HEK293 (cell line): Measurements from ENCODE around the gene TIGAR.

Experiments used
- CTCF ChIP-seq: fragments of 450-650 bp; formaldehyde crosslinking; IDR thresholded peaks from 2 replicates; pipeline ENCODE4 v1.5.1; 2016; ENCODE audit warnings: missing biosample characterization, missing genetic modification characterization
- ZNF121 ChIP-seq: fragments of 450-650 bp; formaldehyde crosslinking; IDR thresholded peaks from 2 replicates; pipeline ENCODE4 v1.5.1; 2016; ENCODE audit warnings: missing biosample characterization, missing genetic modification characterization
- ZNF585B ChIP-seq: fragments of 450-650 bp; formaldehyde crosslinking; IDR thresholded peaks from 2 replicates; pipeline ENCODE4 v1.5.1; 2016; ENCODE audit warnings: missing biosample characterization, missing genetic modification characterization
- ZNF639 ChIP-seq: fragments of 450-650 bp; formaldehyde crosslinking; IDR thresholded peaks from 2 replicates; pipeline ENCODE4 v1.5.1; 2016; ENCODE audit warnings: missing biosample characterization, missing genetic modification characterization
- ZNF776 ChIP-seq: fragments of 450-650 bp; formaldehyde crosslinking; IDR thresholded peaks from 2 replicates; pipeline ENCODE4 v1.5.0; 2017; ENCODE audit warnings: missing biosample characterization, missing genetic modification characterization, borderline replicate concordance

GRCh38 chr12:4330203-4330602, 9.2 kb downstream of the TIGAR start:
- TF ChIP-seq ZNF121 (tag by site-specific recombination) = no peak
- TF ChIP-seq ZNF776 (tag by site-specific recombination) = no peak
- TF ChIP-seq ZNF585B = no peak
- no peak for TF ChIP-seq CTCF (tag by site-specific recombination)
- TF ChIP-seq ZNF639 = no peak
